Measurements from ENCODE around the gene ANO7.

The ANO7 gene

DNA sequence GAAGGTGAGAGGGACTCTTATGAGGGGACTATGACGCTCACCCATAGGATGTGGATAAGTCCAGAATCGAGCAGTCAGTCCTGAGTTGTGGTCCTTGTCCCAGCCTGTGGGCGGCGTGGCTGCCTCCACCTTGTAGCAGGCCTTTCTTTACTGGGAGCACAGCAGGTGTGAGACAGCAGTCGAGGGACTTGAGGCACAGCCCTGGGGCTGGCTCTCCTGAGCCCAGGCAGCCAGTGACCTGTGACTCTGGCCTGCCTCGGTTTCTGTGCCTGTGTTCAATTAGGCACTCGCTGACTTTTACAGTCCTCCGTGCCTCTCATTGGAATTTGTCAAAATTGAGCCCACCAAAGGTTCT lies 30.0 kb upstream of the ANO7 start:
- no peak for DNase-seq (ENCODE audit: low read depth in 2 of 2)

DNA sequence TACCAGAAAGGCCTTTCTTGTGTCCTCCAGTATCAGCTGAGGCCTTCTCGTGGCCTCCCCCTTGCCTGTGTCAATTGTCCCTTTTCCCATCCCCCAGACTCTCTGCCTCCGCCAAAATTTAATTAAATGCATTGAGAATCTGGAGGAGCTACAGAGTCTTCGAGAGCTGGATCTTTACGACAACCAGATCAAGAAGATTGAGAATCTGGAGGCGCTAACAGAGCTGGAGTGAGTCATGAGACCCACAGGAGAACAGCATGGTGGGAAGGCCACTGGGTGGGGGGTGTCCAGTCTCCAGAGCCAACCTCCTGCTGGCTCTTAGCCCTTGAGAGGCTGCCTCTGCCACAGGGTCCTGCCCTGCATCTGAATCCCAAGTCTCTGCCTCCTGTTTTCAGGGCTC lies 29.4 kb upstream of the ANO7 start:
- DNase-seq (ENCODE audit: low read depth in 2 of 2): no peak

DNA sequence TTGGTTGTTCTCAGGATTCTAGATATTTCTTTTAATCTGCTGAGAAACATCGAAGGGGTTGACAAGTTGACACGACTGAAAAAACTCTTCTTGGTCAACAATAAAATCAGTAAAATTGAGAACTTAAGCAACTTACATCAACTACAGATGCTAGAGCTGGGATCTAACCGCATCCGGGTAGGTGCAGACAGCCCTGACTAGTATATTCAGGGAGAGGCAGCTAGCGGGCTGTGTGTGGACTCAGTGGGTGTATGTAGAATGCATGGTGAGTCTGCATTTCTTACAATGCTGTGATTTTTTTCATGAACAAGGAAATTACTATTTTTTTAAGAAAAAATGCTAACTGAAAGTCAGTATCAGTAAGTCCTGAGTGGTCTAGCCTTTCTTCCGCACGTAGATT lies 28.2 kb upstream of the ANO7 start:
- DNase-seq (ENCODE audit: low read depth in 2 of 2): no peak

DNA sequence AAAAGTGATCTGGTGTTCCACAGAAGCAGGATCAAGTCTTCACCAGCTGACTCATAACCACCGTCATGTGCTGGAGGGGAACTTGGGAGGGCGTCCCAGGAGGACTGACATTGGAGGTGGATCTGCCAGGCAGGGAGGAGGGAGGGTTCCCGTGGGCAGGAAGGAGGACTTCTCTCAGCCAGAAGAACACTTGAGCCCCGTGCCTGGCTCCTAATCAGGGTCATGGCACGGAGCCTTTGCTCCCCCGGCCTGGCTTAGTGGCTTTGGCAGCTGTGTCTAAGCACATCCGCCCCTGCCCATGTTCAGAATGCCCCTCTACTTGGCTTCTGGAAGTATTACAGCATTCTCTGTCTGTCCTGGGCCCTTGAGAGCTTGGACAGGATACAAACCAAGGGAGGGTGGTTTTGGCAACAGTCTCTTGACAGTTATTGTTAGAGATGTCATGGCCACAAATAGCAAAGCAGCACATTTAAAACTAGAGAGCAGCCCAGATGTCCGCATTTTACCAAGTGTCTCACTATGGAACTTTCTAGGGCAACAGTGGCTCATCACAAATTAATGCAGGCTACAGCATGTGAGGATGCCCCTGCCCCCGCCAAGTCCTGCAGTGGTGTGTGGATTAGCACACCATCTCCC lies 26.7 kb upstream of the ANO7 start:
- no peak for DNase-seq (ENCODE audit: low read depth in 2 of 2)

DNA sequence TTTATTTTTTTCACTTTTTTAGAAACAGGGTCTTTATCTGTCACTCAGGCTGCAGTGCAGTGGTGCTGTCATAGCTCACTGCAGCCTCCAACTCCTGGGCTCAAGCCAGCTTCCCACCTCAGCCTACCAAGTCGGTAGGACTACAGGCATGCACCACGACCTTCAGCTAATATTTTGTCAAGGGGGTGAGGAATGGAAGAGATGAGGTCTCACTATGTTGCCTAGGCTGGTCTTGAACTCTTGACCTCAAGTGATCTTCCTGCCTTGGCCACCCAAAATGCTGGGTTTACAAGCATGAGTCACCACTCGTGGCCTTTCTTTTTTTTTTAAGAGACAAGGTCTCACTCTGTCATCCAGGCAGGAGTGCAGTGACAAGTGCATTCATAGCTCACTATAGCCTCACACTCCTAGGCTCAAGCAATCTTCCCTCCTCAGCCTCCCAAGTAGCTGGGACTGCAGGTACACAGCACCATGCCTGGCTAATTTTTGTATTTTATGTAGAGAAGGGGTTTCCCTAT lies 24.8 kb upstream of the ANO7 start:
- no peak for DNase-seq (ENCODE audit: low read depth in 2 of 2)

DNA sequence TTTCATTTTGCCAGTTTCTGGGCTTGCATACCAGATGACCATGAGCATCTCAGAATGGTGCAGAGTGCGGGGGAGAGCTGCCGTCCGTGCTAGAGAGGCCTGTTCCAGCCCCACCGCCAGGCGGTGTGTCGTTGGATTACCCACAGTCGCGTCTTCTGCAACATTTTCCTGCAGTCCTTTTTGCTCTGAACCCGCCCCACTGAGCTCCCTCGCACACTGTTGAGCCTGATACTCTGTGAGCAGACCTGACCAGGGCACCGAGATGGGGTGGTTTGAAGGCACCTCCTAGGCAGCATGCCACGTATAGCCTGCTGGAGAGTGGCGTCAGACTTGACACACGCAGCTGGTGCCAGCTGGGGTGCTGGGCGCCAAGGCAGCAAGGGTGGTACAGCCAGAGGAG lies 20.1 kb upstream of the ANO7 start:
- no peak for DNase-seq (ENCODE audit: low read depth in 2 of 2)

- no peak for DNase-seq (ENCODE audit: low read depth in 2 of 2)
Observed at GRCh38 chr2:241173557-241173956, 14.9 kb upstream of the ANO7 start.

GRCh38 chr2:241177526-241178334 lies 10.7 kb upstream of the ANO7 start:
- DNase-seq (ENCODE audit: low read depth in 2 of 2): no peak

DNA sequence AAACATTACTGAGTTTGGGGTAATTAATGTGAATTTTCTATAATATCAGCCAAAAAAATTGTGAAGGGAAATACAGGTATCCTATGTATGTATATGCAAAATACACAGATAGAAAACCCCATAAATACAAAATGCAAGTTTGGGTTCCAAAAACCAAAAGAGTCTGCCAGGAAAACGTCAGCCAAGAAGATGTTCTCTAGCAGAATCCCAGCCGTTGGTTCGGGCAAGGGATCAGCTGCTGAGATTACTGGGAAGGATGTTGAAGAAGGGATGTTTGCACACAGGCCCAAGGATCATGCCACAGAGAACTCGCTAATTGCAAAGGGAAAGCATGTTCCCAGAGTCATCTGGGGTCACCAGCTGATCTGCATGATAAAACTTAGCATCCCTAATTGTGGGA lies 9.5 kb upstream of the ANO7 start:
- DNase-seq (ENCODE audit: low read depth in 2 of 2): no peak

- DNase-seq (ENCODE audit: low read depth in 2 of 2): no peak
Observed at GRCh38 chr2:241179899-241180298, 8.6 kb upstream of the ANO7 start.

DNA sequence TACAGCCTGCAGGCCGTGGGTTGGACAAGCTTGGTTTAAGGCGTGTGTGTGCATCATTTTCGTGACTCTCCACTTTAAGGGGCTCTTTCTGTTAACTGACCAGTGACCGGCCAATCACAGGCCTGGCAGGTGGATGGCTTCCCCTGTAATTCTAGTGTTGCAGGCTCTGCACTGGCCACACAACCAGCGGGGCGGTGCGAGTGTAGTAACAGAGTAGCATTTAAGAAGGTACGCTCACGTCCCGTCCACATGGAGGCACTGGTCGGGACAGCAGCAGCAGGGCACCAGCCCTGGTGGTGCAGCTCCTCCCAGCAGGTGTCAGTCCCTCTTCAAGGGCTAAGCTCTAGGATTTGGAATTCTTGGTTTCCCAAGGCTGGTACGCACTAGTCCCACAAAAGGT lies 8.0 kb upstream of the ANO7 start:
- DNase-seq (ENCODE audit: low read depth in 2 of 2): no peak

DNA sequence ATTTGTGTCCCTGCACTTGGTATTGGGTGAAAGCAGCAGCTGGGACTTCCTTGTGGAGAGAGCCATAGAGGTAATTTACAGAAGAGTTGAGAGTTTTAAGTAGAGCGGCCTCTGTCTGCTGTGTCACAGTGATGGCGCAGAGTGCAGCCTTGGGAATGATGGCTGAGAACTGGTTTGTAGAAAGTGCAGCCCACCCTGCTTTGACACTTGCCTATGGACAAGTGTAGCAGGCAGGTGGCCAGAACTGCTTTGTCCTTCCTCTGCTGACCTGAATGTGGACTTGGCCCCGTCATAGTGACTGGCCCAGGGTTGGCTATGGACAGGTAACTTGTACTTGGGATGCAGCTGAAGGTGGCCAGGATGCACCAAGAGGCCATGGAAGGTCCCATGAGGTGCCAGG lies 6.4 kb upstream of the ANO7 start:
- no peak for DNase-seq (ENCODE audit: low read depth in 2 of 2)

GRCh38 chr2:241182531-241183133 lies 5.8 kb upstream of the ANO7 start:
- DNase-seq (ENCODE audit: low read depth in 2 of 2): no peak

DNA sequence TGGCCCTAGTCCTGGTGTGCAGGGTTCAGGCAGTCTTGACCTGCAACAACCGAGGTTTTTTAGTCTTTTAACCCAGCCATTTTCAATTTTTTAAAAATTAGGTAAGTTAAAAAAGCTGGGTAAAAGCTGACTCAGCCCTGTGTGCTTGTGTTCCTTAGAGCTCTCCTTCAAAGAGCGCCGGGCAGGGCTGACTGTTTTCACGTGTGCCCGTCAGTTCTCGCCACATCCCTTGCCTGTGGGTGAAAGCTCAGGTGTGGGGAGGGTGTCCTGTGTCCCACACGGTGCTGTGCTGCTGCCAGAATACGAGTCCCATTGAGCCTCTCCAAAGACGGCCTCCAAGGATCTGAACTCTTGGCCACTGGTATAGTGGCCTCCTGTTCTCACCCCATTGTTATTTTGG lies 5.3 kb upstream of the ANO7 start:
- no peak for DNase-seq (ENCODE audit: low read depth in 2 of 2)

DNA sequence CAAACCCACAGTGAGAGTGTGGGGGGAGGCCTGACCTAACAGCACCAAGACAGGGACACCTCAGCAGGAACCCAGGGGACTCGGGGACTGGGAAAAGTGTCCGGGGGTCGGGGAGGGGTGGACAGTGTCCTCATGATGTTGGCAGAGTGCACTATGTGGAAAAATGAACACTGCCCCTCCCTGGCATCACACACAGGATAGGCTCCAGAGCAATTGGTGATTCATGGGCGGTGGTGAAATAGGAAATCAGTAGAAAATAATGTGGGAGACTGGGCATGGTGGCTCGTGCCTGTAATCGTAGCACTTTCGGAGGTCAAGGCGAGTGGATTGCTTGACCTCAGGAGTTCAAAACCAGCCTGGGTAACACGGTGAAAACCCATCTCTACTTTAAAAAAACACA lies 3.6 kb upstream of the ANO7 start:
- DNase-seq (ENCODE audit: low read depth in 2 of 2): no peak

DNA sequence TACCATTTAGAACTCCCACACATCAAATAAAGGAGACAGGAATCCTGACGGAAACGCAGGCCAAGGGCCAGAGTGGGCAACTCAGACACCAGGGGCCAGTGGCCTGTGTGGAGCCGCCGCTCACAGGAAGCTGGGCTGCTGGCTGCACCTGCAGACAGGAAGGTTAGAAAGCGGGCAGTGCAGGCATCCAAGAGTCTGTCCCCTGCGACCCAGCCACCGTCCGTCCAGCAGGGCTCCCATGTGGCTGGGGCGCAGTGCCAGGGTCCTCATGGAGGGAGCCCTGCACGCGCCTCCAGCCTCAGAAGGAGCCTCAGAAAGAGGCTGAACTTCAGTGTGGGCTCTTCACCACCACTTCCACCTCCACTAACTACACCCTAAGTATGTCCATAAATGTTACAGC lies 2.5 kb upstream of the ANO7 start:
- no peak for DNase-seq (ENCODE audit: low read depth in 2 of 2)

DNA sequence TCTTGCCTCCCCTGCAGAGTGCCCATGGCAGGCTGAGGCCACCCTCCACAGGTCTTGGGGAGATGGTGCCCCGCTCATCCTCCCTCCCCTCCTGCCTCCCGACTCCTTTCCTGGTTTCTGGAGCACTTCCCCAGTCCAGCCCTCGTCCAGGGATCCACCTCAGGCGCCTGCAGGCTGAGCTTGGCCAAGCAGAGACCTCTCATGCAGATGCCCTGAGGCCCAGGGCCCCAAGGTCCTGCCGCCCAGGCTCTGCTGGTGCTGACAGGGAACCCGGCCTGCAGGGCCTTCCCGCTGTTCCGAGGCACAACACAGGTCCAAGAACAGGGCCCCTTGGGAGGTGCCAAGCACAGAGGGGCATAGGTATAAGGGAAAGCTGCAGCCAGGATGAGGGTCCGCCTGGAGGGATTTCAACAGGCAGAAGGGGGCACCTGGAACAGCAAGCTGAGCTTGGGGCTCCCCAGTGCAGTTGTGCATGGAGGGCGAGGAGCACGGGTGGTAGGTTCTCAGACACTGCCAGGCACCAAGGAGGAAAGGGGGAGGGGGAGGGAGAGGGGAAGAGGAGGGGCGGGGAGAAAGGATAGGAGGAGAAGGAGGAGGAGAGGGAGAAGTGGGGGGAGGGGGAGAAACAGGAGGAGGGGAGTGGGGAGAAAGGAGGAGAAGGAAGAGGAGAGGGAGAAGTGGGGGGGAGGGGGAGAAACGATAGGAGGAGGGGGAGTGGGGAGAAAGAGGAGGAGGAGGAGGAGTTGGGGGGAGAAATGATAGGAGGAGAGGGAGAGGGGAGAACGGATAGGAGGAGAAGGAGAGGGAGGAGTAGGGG lies 1.2 kb upstream of the ANO7 start:
- no peak for DNase-seq (ENCODE audit: low read depth in 2 of 2)

DNA sequence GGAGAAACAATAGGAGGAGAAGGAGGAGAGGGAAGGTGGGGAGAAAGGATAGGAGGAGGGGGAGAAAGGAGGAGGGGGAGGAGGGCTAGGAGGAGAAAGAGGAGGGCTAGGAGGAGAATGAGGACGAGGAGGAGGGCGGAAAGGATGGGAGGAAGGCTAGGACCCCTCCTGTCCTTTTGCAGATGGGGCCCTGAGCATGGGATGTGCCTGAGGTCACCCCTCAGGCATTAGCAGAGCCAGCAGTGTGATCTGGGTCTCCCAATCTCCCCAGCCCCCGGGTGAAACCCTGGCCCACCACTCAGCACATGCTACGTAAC lies 601 bp upstream of the ANO7 start:
- no peak for DNase-seq (ENCODE audit: low read depth in 2 of 2)

- DNase-seq (ENCODE audit: low read depth in 2 of 2): no peak
Observed at GRCh38 chr2:241189093-241189855, 797 bp downstream of the ANO7 start.

- DNase-seq (ENCODE audit: low read depth in 2 of 2): no peak
Observed at GRCh38 chr2:241189856-241190201, 1.4 kb downstream of the ANO7 start.

GRCh38 chr2:241190291-241190981 lies 2.0 kb downstream of the ANO7 start:
- no peak for DNase-seq (ENCODE audit: low read depth in 2 of 2)

Measured in stimulated activated CD4-positive, alpha-beta T cell treated with anti-CD3 and anti-CD28 coated beads, Interleukin-1b, Interleukin-23, amount 100 ng/mL, for 1 hour (primary cell).